Activated T-cell treated with anti-CD3 and anti-CD28 coated beads, Interleukin-2, amount 50 U/mL, for 48 hours (primary cell): ENCODE measurements around the gene SLC35B2.

Experiments
- DNase-seq, 2 experiments: peaks; one replicate each; pipeline ENCODE4 v3.0.0-alpha.2; 2020

SLC35B2 gene

DNA sequence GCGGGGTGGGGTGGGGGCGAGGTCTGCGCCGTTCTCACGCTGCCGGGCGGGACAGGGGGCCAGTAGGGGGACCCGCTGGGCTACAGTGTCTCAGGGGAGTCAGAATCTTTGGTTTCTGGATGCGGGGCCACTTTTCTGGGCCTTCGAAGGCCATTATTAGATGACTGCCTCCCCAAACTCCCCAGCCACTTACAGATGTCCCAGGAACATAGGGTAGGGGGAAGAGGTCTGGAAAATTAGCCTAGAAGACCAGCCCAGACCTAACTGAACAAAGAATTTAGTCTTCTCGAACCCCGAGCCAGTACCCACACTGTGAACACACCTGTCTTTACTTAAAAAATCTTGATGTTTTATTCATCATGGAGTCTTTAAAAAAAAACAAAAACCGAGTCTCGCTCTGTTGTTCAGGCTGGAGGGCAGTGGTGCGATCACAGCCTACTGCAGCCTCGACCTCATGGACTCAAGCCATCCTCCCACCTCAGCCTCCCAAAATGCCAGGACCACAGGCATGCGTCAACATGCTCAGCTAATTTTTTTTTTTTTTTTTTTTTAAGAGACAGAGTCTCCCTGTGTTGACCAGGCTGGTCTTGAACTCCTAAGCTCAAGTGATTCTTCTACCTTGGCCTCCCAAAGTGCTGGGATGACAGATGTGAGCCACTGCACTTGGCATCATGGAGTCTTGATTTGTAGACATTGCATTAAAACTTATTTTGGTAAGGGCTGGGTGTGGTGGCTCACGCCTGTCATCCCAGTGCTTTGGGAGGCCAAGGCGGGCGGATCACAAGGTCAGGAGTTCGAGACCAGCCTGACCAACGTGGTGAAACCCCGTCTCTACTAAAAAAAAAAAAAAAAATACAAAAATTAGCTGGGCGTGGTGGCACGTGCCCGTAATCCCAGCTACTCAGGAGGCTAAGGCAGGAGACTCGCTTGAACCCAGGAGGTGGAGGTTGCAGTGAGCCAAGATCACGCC is 37.2 kb downstream of the SLC35B2 start:
- no peak for DNase-seq

DNA sequence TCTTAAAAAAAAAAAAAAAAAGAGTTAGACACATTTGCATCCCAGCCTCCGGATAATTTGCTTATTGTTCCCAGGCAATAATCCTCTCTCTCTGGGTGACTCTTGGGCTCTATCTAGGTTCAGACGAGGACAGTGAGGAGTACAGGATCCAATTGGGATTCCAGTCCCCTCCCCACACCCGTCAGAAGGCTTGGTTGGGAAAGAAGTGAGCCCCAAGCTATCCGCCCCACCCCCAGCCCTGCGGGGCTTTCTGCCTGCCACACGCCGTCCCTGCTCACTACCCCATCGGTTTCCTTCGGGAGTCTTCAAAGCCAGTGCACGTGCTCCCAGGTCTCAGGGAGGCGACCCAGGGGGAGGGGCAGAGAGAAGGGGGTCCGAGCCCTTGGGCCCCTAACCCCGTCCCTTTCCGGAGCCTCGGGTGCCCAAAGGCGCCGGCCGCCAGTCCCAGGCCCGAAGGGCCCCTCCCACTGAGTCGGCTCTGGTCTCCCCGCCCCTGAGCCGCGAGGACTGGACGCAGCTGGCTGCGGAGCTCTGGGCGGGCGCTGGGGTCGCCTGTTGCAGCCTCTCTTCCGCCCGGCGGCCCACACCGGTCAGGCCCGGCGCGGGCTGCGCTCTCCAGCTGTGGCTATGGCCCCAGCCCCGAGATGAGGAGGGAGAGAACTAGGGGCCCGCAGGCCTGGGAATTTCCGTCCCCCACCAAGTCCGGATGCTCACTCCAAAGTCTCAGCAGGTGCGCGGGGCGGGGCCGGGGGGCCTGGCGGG is 38.1 kb downstream of the SLC35B2 start:
- peak; percentile 42 to 62 for DNase-seq

DNA sequence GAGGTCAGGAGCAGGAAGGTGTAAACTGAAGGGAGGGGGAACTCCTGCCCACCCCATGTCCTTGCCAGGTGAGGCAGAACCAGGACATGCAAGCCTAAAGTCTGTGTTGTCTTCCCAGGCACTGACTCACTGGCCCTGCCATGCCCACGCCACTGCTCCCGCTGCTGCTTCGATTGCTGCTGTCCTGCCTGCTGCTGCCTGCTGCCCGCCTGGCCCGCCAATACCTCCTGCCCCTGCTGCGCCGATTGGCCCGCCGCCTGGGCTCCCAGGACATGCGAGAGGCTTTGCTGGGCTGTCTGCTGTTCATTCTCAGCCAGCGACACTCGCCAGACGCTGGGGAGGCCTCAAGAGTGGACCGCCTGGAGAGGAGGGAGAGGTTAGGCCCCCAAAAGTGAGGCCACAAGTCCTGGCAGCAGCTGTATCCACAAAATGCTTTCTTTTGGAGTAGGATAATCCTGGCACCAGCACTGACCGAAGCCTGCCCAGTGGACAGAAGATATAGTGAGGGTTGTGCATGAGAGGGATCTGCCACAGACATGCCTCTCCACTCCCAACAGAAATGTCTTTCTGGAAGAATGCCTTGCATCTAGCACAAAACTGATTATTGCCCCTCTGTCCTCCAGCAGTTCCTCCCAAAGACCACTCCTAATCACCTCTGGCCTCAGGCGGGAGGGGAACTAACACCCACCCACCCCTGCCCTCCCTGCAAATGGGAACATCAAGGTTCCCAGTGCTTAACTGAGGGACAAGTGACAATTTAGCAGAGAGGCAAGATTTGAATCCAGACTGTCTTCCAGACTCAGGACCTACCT is 39.8 kb downstream of the SLC35B2 start:
- DNase-seq, result no peak

DNA sequence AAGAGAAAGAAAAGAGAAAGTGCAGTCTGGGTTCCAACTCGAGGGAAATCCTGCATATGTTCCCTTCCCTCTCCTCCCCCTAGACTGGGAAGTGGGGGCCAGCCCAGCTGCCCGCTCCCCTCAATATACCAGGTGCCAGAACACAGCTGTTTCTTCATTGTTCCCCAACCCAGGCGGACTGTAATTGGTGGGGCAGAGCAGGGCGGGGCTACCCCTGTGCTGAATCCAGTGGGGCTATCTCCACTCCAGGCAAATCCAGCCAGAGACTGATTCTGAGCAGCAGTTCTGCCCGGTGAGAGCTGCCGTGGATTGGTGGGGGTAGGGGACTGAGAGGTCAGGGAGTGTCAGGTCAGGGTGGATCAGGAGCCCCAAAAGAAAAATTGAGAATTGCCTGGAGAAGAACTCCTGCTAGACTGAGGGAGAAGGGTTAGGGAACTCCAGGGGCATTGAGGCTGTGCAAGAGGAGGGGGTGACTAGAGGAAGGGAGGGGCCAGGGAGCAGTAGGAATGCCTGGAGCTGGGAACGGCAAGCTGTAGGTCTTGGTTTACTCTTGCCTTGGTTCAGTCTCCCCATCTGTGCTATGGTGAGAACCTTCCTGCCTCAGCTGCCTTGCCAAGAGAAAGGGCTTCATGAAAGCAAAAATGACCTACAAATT is 40.5 kb downstream of the SLC35B2 start, which contains the start of gene MYMX:
TSS of gene MYMX (plus strand) at position 250 of the 655 bp plus-strand sequence. CDS start 546 bp downstream, outside the sequence.
- no peak for DNase-seq

DNA sequence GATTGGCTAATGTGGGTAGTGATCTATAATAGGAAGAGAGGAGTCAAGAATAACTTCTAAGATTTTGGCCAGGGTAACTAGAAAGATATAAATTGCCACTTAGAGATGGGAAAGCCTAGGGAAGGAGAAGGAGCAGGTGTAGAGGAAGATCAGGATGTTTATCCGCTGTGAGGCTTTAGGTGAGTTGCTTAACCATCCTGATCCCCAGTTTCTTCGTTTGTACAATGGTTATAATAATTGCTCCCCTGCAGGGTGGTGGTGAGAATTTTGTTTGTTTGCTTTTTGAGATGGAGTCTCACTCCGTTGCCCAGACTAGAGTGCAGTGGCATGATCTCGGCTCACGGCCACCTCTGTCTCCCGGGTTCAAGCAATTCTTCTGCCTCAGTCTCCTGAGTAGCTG is 43.0 kb downstream of the SLC35B2 start:
- DNase-seq, result no peak

DNA sequence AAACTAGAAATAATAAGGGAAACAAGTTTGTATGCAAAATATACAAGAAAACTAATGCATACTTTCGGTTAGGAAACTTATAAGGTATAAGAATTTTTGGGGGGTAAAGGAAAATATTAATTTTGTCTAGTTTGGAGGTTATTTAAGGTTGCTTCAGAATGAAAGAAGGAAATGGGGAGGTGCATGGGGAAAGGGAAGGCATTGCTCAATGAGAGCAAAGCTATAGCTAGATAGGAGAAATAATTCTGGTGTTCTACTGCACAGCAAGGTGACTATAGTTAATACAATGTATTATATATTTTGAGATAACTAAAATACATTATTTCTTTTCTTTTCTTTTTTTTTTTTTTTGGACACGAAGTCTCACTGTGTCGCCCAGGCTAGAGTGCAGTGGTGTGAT is 46.0 kb downstream of the SLC35B2 start:
- no peak for DNase-seq

DNA sequence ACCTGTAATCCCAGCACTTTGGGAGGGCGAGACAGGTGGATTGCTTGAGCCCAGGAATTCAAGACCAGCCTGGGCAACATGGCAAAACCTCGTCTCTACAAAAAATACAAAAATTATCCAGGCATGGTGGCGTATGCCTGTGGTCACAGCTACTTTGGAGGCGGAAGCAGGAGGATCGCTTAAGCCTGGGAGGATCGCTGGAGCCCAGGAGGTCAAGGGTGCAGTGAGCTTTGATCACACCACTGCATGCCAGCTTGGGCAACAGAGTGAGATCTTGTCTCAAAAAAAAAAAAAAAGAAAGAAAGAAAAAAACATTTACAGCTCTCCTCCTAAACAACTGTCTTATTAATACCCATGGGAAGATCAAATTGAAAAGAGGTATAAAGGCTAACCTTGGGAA is 49.4 kb downstream of the SLC35B2 start:
- no peak for DNase-seq
